WTC11 (cell line): ENCODE data around the gene NDRG4. TPM values are rescaled to one million over a fixed set of nuclear protein-coding genes. Genes with fewer than 3 reads are reported as not detected.

ENCODE experiments used
- ATAC-seq: fragments of 200-7000 bp; cut with Tn5 transposase; 2 replicates; pipeline ENCODE4 v1.10.0; 2021; ENCODE audit warnings: mild to moderate bottlenecking, moderate library complexity
- CTCF ChIA-PET: fragments of 300-600 bp; sonication (Branson Sonifier 250); formaldehyde crosslinking; loops from one replicate; lab custom pipeline; 2021; ENCODE audit warnings: antibody characterized with exemption; lab: Charles Lee
- POLR2A ChIA-PET: fragments of 350-600 bp; sonication (Branson Sonifier 250); formaldehyde crosslinking; loops from one replicate; lab custom pipeline; 2021; ENCODE audit warnings: antibody characterized with exemption; lab: Charles Lee
- DNase-seq: peaks from one replicate; pipeline ENCODE4 v3.0.0; 2021; ENCODE audit warnings: low spot score
- H3K27ac Mint-ChIP-seq: 2 replicates; pipeline ENCODE4 v1.8.0; 2021; ENCODE audit warnings: mixed read lengths
- H3K27me3 Mint-ChIP-seq: 2 replicates; pipeline ENCODE4 v1.8.0; 2021; ENCODE audit warnings: low read depth, mild to moderate bottlenecking, moderate library complexity, mixed read lengths
- H3K36me3 Mint-ChIP-seq: 2 replicates; pipeline ENCODE4 v1.8.0; 2021; ENCODE audit warnings: mixed read lengths
- H3K4me1 Mint-ChIP-seq: 2 replicates; pipeline ENCODE4 v1.8.0; 2022; ENCODE audit warnings: mixed read lengths
- H3K4me3 Mint-ChIP-seq: 2 replicates; pipeline ENCODE4 v1.8.0; 2021; ENCODE audit warnings: mild to moderate bottlenecking, moderate library complexity, mixed read lengths
- H3K9me3 Mint-ChIP-seq: 2 replicates; pipeline ENCODE4 v1.8.0; 2021; ENCODE audit warnings: mixed read lengths
- EMX1 ChIP-seq: fragments of 250-450 bp; sonication (Bioruptor Pico); IDR thresholded peaks from 2 replicates; pipeline ENCODE4 v1.8.0; 2021; ENCODE audit warnings: mild to moderate bottlenecking
- GABPB1 ChIP-seq: sonication (generic); formaldehyde crosslinking; IDR thresholded peaks from 2 replicates; pipeline ENCODE4 v1.8.1; 2023; ENCODE audit warnings: mild to moderate bottlenecking, missing genetic modification reagents
- GRHL2 ChIP-seq: fragments of 250-450 bp; sonication (Bioruptor Pico); IDR thresholded peaks from 2 replicates; pipeline ENCODE4 v1.8.0; 2022; ENCODE audit warnings: mild to moderate bottlenecking, moderate library complexity; ENCODE audit not compliant: insufficient replicate concordance, severe bottlenecking
- KAT7 ChIP-seq: sonication (generic); formaldehyde crosslinking; IDR thresholded peaks from 2 replicates; pipeline ENCODE4 v1.8.1; 2023; ENCODE audit warnings: missing genetic modification reagents, mild to moderate bottlenecking, borderline replicate concordance
- NFE2L1 ChIP-seq: sonication (generic); formaldehyde crosslinking; IDR thresholded peaks from 2 replicates; pipeline ENCODE4 v1.8.1; 2023; ENCODE audit warnings: missing genetic modification reagents
- NR3C1 ChIP-seq: sonication (generic); formaldehyde crosslinking; conservative IDR thresholded peaks from 2 replicates; pipeline ENCODE4 v1.8.1; 2023; ENCODE audit warnings: low read depth, mild to moderate bottlenecking, missing genetic modification reagents
- TEAD4 ChIP-seq: sonication (generic); formaldehyde crosslinking; IDR thresholded peaks from 2 replicates; pipeline ENCODE4 v1.8.0; 2022; ENCODE audit warnings: mild to moderate bottlenecking, missing genetic modification reagents
- TP53 ChIP-seq: sonication (generic); formaldehyde crosslinking; IDR thresholded peaks from 2 replicates; pipeline ENCODE4 v1.8.1; 2023; ENCODE audit warnings: mild to moderate bottlenecking, missing genetic modification reagents
- ZNF121 ChIP-seq: sonication (generic); formaldehyde crosslinking; IDR thresholded peaks from 2 replicates; pipeline ENCODE4 v1.8.0; 2023; ENCODE audit warnings: missing genetic modification reagents
- ZNF317 ChIP-seq: sonication (generic); formaldehyde crosslinking; IDR thresholded peaks from 2 replicates; pipeline ENCODE4 v1.8.1; 2023; ENCODE audit warnings: low read depth, mild to moderate bottlenecking, moderate library complexity, missing genetic modification reagents, borderline replicate concordance
- ZNF423 ChIP-seq: fragments of 250-450 bp; sonication (Bioruptor Pico); IDR thresholded peaks from 2 replicates; pipeline ENCODE4 v2.1.2; 2022; ENCODE audit warnings: mild to moderate bottlenecking, moderate library complexity
- total RNA-seq: library from RNA; stranded (reverse); gene quantifications from 3 replicates; pipeline ENCODE4 v1.2.3, GENCODE V29; 2021
- TF ChIP-seq, protein P1 (sequence below): fragments of 250-450 bp; sonication (Bioruptor Pico); IDR thresholded peaks from 2 replicates; pipeline ENCODE4 v1.9.0; 2021; ENCODE audit warnings: moderate library complexity, mild to moderate bottlenecking, inconsistent platforms, borderline replicate concordance
- TF ChIP-seq, protein P2 (sequence below): sonication (generic); formaldehyde crosslinking; IDR thresholded peaks from 2 replicates; pipeline ENCODE4 v1.8.0; 2023; ENCODE audit warnings: missing genetic modification reagents, mild to moderate bottlenecking, borderline replicate concordance
- TF ChIP-seq, protein P3 (sequence below): sonication (generic); formaldehyde crosslinking; IDR thresholded peaks from 2 replicates; pipeline ENCODE4 v1.8.0; 2022; ENCODE audit warnings: mild to moderate bottlenecking, missing genetic modification reagents
- TF ChIP-seq, protein P4 (sequence below): sonication (generic); formaldehyde crosslinking; IDR thresholded peaks from 2 replicates; pipeline ENCODE4 v1.8.0; 2022; ENCODE audit warnings: mild to moderate bottlenecking, missing genetic modification reagents
- TF ChIP-seq, protein P5 (sequence below): sonication (generic); formaldehyde crosslinking; IDR thresholded peaks from 2 replicates; pipeline ENCODE4 v1.8.1; 2023; ENCODE audit warnings: mild to moderate bottlenecking, missing genetic modification reagents, moderate library complexity
- TF ChIP-seq, protein P6 (sequence below): fragments of 200-600 bp; IDR thresholded peaks from 2 replicates; pipeline ENCODE4 v1.8.0; 2022; ENCODE audit warnings: antibody characterized with exemption
- TF ChIP-seq, protein P7 (sequence below): fragments of 250-450 bp; sonication (Bioruptor Pico); IDR thresholded peaks from 2 replicates; pipeline ENCODE4 v1.9.0; 2021; ENCODE audit warnings: mild to moderate bottlenecking
- TF ChIP-seq, protein P8 (sequence below): sonication (generic); formaldehyde crosslinking; IDR thresholded peaks from 2 replicates; pipeline ENCODE4 v1.8.0; 2022; ENCODE audit warnings: mild to moderate bottlenecking, missing genetic modification reagents

The NDRG4 gene
- total RNA-seq, 1 experiment from 2014 or later: 20.5 TPM

DNA sequence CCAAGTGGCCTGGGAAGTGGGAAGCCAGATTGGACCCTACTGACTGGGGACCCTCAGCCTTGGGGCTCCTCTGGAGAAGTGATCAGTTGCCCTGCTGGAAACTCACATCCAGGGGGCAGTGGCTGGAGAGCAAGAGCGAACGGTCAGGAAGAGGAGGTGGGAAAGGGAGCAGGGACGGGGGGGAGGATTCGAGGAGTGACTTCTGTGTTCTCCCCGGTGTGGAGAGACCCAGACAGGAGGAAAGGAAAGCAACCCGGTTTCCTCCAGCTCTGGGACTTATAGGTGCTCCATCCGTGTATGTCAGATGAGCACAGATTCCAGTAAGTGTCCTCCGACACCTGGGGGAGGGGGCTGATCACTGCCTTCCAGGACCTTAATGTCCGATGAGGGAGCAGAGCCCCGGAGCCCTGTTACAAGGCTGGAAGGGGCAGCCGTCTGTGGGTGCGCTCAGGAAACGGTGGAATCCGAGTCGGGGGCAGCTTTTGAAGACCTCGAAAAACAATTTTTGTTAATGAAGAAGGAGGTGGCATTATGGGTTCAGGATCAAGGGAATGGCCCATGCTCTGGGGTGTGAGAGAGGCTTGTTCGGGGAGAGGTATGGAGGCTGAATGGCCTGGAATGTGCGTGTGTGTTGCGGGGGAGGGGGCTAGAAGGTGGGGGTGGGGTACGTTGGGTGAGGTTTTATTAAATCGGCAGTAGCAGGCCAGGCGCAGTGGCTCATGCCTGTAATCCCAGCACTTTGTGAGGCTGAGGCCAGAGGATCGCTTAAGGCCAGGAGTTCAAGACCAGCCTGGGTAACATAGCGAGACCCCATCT is 34.8 kb upstream of the NDRG4 start:
- POLR2A ChIA-PET: no interaction called here
- ATAC-seq (peak; percentile 65), DNase-seq (peak; percentile 57)
- H3K9me3 Mint-ChIP-seq: no peaks in the 10 kb centered on the region
- peaks cover 87% of the 10 kb centered on the region for H3K27me3 Mint-ChIP-seq
- no peak overlapping the region for H3K27ac Mint-ChIP-seq
- TF ChIP-seq ZNF121 (CRISPR knock-in tag) (peak; percentile 74), EMX1 (CRISPR knock-in tag) (no peak)
- TF ChIP-seq, all 79 proteins: peak for 1
- Mint-ChIP-seq H3K4me1 (peaks cover 11% of the 10 kb centered on the region), H3K4me3 (peak overlapping the region; percentile 86), H3K36me3 (no peaks in the 10 kb centered on the region)
- CTCF ChIA-PET: interaction anchor here (0.7 to 1.9 kb wide), 7 partner anchors 10 to 291 kb away, joined by 3 to 8 read pairs (median 4); no protein-coding TSS in a partner anchor

DNA sequence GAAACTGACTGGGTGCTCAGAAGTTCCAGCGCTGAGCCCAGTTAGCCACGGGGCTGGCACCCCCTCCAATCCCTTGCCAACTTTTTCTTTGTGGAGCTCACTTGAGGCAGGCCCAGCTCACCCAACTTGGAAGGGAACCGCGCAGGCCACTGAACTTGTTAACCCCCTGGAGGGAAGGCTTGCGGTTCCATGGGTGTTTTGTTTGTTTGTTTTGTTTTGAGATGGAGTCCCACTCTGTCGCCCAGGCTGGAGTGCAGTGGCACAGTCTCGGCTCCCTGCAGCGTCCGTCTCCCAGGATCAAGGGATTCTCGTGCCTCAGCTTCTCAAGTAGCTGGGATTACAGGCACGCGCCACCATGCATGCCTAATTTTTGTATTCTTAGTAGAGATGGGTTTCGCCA is 34.1 kb upstream of the NDRG4 start:
- Mint-ChIP-seq H3K36me3 (no peaks in the 10 kb centered on the region), H3K4me3 (no peak overlapping the region), H3K4me1 (peaks cover 11% of the 10 kb centered on the region), H3K27ac (no peak overlapping the region), H3K9me3 (no peaks in the 10 kb centered on the region), H3K27me3 (peaks cover 80% of the 10 kb centered on the region)
- DNase-seq: no peak
- ATAC-seq: no peak
- ChIA-PET CTCF (interaction anchor here (1.0 to 1.9 kb wide), 3 partner anchors 22 to 166 kb away, joined by 4 to 8 read pairs (median 6); no protein-coding TSS in a partner anchor), POLR2A (no interaction called here)
- TF ChIP-seq NR3C1 (no peak), KAT7 (CRISPR knock-in tag) (no peak), NFE2L1 (CRISPR knock-in tag) (no peak), ZNF423 (CRISPR knock-in tag) (no peak), TEAD4 (CRISPR knock-in tag) (no peak), GABPB1 (no peak), TP53 (CRISPR knock-in tag) (no peak), ZNF317 (CRISPR knock-in tag) (no peak), GRHL2 (CRISPR knock-in tag) (no peak)
- TF ChIP-seq, protein P1, sequence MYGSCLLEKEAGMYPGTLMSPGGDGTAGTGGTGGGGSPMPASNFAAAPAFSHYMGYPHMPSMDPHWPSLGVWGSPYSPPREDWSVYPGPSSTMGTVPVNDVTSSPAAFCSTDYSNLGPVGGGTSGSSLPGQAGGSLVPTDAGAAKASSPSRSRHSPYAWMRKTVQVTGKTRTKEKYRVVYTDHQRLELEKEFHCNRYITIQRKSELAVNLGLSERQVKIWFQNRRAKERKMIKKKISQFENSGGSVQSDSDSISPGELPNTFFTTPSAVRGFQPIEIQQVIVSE (CRISPR knock-in tag): no peak
- TF ChIP-seq, protein P2, sequence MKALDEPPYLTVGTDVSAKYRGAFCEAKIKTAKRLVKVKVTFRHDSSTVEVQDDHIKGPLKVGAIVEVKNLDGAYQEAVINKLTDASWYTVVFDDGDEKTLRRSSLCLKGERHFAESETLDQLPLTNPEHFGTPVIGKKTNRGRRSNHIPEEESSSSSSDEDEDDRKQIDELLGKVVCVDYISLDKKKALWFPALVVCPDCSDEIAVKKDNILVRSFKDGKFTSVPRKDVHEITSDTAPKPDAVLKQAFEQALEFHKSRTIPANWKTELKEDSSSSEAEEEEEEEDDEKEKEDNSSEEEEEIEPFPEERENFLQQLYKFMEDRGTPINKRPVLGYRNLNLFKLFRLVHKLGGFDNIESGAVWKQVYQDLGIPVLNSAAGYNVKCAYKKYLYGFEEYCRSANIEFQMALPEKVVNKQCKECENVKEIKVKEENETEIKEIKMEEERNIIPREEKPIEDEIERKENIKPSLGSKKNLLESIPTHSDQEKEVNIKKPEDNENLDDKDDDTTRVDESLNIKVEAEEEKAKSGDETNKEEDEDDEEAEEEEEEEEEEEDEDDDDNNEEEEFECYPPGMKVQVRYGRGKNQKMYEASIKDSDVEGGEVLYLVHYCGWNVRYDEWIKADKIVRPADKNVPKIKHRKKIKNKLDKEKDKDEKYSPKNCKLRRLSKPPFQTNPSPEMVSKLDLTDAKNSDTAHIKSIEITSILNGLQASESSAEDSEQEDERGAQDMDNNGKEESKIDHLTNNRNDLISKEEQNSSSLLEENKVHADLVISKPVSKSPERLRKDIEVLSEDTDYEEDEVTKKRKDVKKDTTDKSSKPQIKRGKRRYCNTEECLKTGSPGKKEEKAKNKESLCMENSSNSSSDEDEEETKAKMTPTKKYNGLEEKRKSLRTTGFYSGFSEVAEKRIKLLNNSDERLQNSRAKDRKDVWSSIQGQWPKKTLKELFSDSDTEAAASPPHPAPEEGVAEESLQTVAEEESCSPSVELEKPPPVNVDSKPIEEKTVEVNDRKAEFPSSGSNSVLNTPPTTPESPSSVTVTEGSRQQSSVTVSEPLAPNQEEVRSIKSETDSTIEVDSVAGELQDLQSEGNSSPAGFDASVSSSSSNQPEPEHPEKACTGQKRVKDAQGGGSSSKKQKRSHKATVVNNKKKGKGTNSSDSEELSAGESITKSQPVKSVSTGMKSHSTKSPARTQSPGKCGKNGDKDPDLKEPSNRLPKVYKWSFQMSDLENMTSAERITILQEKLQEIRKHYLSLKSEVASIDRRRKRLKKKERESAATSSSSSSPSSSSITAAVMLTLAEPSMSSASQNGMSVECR: no peak
- TF ChIP-seq, protein P3, sequence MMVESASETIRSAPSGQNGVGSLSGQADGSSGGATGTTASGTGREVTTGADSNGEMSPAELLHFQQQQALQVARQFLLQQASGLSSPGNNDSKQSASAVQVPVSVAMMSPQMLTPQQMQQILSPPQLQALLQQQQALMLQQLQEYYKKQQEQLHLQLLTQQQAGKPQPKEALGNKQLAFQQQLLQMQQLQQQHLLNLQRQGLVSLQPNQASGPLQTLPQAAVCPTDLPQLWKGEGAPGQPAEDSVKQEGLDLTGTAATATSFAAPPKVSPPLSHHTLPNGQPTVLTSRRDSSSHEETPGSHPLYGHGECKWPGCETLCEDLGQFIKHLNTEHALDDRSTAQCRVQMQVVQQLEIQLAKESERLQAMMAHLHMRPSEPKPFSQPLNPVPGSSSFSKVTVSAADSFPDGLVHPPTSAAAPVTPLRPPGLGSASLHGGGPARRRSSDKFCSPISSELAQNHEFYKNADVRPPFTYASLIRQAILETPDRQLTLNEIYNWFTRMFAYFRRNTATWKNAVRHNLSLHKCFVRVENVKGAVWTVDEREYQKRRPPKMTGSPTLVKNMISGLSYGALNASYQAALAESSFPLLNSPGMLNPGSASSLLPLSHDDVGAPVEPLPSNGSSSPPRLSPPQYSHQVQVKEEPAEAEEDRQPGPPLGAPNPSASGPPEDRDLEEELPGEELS (CRISPR knock-in tag): no peak
- TF ChIP-seq, protein P4, sequence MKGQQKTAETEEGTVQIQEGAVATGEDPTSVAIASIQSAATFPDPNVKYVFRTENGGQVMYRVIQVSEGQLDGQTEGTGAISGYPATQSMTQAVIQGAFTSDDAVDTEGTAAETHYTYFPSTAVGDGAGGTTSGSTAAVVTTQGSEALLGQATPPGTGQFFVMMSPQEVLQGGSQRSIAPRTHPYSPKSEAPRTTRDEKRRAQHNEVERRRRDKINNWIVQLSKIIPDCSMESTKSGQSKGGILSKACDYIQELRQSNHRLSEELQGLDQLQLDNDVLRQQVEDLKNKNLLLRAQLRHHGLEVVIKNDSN (CRISPR knock-in tag): no peak
- TF ChIP-seq, protein P5, sequence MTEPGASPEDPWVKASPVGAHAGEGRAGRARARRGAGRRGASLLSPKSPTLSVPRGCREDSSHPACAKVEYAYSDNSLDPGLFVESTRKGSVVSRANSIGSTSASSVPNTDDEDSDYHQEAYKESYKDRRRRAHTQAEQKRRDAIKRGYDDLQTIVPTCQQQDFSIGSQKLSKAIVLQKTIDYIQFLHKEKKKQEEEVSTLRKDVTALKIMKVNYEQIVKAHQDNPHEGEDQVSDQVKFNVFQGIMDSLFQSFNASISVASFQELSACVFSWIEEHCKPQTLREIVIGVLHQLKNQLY (CRISPR knock-in tag): no peak
- TF ChIP-seq, protein P6, sequence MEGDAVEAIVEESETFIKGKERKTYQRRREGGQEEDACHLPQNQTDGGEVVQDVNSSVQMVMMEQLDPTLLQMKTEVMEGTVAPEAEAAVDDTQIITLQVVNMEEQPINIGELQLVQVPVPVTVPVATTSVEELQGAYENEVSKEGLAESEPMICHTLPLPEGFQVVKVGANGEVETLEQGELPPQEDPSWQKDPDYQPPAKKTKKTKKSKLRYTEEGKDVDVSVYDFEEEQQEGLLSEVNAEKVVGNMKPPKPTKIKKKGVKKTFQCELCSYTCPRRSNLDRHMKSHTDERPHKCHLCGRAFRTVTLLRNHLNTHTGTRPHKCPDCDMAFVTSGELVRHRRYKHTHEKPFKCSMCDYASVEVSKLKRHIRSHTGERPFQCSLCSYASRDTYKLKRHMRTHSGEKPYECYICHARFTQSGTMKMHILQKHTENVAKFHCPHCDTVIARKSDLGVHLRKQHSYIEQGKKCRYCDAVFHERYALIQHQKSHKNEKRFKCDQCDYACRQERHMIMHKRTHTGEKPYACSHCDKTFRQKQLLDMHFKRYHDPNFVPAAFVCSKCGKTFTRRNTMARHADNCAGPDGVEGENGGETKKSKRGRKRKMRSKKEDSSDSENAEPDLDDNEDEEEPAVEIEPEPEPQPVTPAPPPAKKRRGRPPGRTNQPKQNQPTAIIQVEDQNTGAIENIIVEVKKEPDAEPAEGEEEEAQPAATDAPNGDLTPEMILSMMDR: no peak
- TF ChIP-seq, protein P7, sequence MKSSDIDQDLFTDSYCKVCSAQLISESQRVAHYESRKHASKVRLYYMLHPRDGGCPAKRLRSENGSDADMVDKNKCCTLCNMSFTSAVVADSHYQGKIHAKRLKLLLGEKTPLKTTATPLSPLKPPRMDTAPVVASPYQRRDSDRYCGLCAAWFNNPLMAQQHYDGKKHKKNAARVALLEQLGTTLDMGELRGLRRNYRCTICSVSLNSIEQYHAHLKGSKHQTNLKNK (CRISPR knock-in tag): no peak
- TF ChIP-seq, protein P8, sequence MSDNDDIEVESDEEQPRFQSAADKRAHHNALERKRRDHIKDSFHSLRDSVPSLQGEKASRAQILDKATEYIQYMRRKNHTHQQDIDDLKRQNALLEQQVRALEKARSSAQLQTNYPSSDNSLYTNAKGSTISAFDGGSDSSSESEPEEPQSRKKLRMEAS (CRISPR knock-in tag): no peak
